HFFc6 (cell line): Measurements from ENCODE around the gene AMIGO2. TPM values are rescaled to one million over a fixed set of nuclear protein-coding genes. Genes with fewer than 3 reads are reported as not detected.

Experiments
- DNase-seq: peaks from one replicate; pipeline ENCODE4 v3.0.0-alpha.2; 2018
- H3K27ac Mint-ChIP-seq: 2 replicates; pipeline ENCODE4 v1.8.0; 2020; ENCODE audit warnings: mild to moderate bottlenecking, mixed read lengths
- H3K27me3 Mint-ChIP-seq: 2 replicates; pipeline ENCODE4 v1.8.0; 2021; ENCODE audit warnings: mild to moderate bottlenecking, moderate library complexity, mixed read lengths; ENCODE audit not compliant: insufficient read depth
- H3K36me3 Mint-ChIP-seq: 2 replicates; pipeline ENCODE4 v1.8.0; 2021; ENCODE audit warnings: low read depth, mixed read lengths
- H3K4me1 Mint-ChIP-seq: 2 replicates; pipeline ENCODE4 v1.8.0; 2020; ENCODE audit warnings: low read depth, mixed read lengths
- H3K4me3 Mint-ChIP-seq: 2 replicates; pipeline ENCODE4 v1.8.0; 2020; ENCODE audit warnings: mild to moderate bottlenecking, moderate library complexity, mixed read lengths
- H3K9me3 Mint-ChIP-seq: 2 replicates; pipeline ENCODE4 v1.8.0; 2020; ENCODE audit warnings: mild to moderate bottlenecking, mixed read lengths
- total RNA-seq, 6 experiments: library from RNA; stranded (reverse); fragmentation: NEBNext Ultra II Directional; extraction: Animal tissue kit (Norgen Biotek cat#: 25700); gene quantifications; 2 replicates in 1 of 6; 3 replicates in 5 of 6; pipeline ENCODE4 v1.2.3, GENCODE V29; 2021
- TF ChIP-seq, protein P1 (sequence below): fragments of 200-600 bp; sonication (generic); IDR thresholded peaks from 2 replicates; pipeline ENCODE4 v1.5.0; 2021; ENCODE audit warnings: antibody characterized with exemption, mild to moderate bottlenecking

The AMIGO2 gene
- total RNA-seq, 6 experiments from 2014 or later = 46.6 to 82.4 (median 60.7) TPM

DNA sequence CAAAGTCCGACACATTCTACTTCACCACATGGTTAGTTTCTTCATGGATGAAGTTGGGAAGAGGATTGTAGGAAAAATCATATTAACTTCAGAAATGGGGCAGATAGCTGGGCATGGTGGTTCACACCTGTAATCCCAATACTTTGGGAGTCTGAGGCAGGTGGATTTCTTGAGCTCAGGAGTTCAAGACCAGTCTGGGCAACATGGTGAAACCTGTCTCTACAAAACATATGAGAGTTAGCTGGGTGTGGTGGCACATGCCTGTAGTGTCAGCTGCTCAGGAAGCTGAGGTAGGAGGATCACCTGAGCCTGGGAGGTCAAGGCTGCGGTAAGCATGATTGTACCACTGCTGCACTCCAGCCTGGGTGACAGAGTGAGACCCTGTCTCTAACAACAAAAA lies 49.9 kb downstream of the AMIGO2 start:
- TF ChIP-seq, protein P1, sequence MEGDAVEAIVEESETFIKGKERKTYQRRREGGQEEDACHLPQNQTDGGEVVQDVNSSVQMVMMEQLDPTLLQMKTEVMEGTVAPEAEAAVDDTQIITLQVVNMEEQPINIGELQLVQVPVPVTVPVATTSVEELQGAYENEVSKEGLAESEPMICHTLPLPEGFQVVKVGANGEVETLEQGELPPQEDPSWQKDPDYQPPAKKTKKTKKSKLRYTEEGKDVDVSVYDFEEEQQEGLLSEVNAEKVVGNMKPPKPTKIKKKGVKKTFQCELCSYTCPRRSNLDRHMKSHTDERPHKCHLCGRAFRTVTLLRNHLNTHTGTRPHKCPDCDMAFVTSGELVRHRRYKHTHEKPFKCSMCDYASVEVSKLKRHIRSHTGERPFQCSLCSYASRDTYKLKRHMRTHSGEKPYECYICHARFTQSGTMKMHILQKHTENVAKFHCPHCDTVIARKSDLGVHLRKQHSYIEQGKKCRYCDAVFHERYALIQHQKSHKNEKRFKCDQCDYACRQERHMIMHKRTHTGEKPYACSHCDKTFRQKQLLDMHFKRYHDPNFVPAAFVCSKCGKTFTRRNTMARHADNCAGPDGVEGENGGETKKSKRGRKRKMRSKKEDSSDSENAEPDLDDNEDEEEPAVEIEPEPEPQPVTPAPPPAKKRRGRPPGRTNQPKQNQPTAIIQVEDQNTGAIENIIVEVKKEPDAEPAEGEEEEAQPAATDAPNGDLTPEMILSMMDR = no peak
- H3K36me3 Mint-ChIP-seq = no peaks in the 10 kb centered on the region
- H3K9me3 Mint-ChIP-seq = no peaks in the 10 kb centered on the region
- no peaks in the 10 kb centered on the region for H3K27me3 Mint-ChIP-seq
- no peak for DNase-seq
- H3K4me1 Mint-ChIP-seq = peaks cover 43% of the 10 kb centered on the region
- H3K27ac Mint-ChIP-seq = no peak overlapping the region
- no peak overlapping the region for H3K4me3 Mint-ChIP-seq

DNA sequence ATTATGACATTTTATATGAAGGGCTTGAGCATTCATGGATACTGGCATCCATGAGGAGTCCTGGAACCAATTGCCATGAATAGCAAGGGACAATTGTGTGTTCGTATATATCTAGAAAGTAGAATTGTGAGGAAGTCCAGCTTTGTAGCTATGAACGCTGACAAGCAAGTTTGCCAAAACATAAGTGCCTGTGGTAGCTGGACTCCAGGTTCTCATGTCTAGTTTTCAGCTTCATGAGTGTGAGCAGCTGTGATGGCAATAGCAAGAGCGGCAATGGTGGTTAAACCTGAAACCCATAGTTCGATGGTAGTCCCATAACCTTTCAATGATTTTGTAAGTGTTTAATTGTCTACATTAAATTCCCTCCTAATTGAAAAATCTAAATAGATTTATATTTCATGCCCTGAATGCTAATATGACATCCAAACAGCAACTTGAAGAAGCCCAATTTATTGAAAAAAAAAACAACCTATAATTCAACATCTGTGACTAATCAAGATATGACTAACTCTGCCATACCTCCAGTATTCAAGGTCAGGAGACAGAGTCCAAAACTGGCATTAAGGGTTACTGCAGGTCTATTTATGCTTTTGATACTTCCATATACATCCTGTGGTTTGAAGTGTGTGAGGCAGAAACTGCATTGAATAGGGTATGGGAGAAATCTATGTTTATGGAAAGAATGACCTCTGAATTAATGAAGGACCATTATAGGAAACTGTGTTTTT lies 50.6 kb downstream of the AMIGO2 start:
- H3K4me1 Mint-ChIP-seq = peaks cover 36% of the 10 kb centered on the region
- no peak for DNase-seq
- no peak overlapping the region for H3K4me3 Mint-ChIP-seq
- H3K27ac Mint-ChIP-seq = no peak overlapping the region
- no peaks in the 10 kb centered on the region for H3K9me3 Mint-ChIP-seq
- no peaks in the 10 kb centered on the region for H3K27me3 Mint-ChIP-seq
- no peaks in the 10 kb centered on the region for H3K36me3 Mint-ChIP-seq
- TF ChIP-seq, protein P1 = no peak

DNA sequence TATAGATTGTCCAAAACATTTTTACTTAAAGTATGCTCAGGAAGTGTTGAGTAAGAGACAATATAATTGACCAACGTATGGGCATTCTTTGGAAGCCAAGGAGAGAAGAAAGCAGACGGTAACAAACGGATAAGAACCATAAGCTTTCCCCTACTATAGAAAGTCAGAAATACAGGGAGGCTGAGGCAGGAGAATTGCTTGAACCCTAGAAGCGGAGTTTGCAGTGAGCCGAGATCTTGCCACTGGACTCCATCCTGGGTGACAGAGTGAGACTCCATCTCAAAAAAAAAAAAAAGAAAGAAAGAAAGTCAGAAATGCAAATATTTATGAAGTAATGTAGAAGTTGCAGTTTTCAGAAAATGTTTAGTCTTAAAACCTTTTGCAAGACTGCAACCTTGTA lies 51.6 kb downstream of the AMIGO2 start:
- no peak overlapping the region for H3K4me3 Mint-ChIP-seq
- no peaks in the 10 kb centered on the region for H3K9me3 Mint-ChIP-seq
- TF ChIP-seq, protein P1 = no peak
- H3K4me1 Mint-ChIP-seq = peaks cover 33% of the 10 kb centered on the region
- H3K27ac Mint-ChIP-seq = no peak overlapping the region
- no peaks in the 10 kb centered on the region for H3K36me3 Mint-ChIP-seq
- no peaks in the 10 kb centered on the region for H3K27me3 Mint-ChIP-seq
- no peak for DNase-seq

Other genes starting within 250 kb of the AMIGO2 start
- gene PCED1B, start 338 bp downstream of the AMIGO2 start, total RNA-seq = 1 to 10 TPM; 3.3 to 5.4 (median 4.9) TPM